Activated T-helper 9 cell treated with anti-CD3 and anti-CD28 coated beads, Interleukin-2, amount 50 U/mL, for 16 hours (primary cell): ENCODE data around the gene NUTM2D.
"Not testable (repeated sequence)": the region's sequence is repeated elsewhere in the genome, so short reads cannot be mapped to it uniquely, and the experiment has no call there.

Experiments used
- DNase-seq: peaks from one replicate; pipeline ENCODE4 v3.0.0-alpha.2; 2020; ENCODE audit warnings: low read depth

NUTM2D gene, protein sequence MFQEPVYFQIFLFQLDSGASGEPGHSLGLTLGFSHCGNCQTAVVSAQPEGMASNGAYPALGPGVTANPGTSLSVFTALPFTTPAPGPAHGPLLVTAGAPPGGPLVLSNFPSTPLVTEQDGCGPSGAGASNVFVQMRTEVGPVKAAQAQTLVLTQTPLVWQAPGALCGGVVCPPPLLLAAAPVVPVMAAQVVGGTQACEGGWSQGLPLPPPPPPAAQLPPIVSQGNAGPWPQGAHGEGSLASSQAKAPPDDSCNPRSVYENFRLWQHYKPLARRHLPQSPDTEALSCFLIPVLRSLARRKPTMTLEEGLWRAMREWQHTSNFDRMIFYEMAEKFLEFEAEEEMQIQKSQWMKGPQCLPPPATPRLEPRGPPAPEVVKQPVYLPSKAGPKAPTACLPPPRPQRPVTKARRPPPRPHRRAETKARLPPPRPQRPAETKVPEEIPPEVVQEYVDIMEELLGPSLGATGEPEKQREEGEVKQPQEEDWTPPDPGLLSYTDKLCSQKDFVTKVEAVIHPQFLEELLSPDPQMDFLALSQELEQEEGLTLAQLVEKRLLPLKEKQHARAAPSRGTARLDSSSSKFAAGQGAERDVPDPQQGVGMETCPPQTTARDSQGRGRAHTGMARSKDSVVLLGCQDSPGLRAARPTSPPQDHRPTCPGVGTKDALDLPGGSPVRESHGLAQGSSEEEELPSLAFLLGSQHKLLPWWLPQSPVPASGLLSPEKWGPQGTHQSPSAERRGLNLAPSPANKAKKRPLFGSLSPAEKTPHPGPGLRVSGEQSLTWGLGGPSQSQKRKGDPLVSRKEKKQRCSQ

DNA sequence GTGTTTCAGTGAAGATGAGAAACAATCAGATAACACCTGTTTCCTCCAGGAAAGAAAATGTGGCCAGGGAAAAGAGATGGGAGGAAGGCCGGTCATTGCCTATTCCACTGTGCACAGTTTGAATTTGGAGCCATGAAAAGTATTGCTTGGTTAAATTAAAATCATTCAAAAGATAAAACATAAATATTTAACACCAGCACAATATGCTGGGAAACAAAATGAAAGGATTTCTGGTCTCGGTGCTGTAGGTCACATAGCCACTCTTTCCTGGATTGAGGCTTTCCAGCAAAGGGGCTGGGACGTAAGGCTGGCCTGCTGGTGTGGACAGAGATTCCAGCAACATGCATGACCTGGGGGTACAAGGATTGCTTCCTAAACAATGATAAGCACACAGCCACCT is at the start of gene NUTM2D:
Gene NUTM2D (plus strand): TSS at position 301 of the 400 bp plus-strand sequence. CDS start 522 bp downstream, outside the sequence.
- not testable (repeated sequence) for DNase-seq

DNA sequence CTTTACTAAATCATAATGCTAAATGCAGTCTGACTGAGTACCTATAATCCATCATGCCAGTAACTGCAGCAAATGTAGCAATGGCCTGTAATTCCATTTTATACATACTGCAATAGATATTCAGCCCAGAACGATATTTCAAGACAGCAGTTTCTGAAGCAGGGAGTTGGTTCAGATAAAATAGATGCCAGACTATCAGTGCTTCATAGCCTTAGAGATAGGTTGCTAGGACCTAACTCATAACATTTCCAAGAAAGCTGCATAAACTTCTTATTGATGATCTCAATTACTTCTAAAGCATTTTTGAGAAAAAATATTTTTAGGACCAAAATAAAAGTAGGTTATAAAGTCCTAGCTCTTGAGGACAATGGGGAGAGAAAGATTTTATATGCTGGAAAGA is 48.8 kb upstream of the NUTM2D start:
- not testable (repeated sequence) for DNase-seq

DNA sequence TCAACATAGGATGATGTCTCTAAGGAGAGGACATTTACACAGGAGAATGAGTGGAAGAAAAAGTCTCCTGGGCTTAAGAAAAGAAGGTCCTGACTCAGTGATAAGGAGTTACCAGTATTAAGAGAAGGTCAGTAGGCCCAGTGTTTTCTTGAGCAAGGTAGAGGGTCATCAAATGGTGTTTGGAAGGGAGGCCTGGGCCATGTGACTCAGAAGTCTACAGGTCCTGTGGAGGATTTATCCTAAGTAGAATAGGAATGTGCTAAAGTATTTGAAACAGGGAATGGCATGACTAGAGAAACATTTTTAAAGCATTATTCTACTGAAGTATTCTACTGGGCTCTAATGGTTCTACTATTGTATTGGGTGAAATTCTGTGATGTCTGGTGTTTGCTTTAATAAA is 47.9 kb upstream of the NUTM2D start:
- not testable (repeated sequence) for DNase-seq

DNA sequence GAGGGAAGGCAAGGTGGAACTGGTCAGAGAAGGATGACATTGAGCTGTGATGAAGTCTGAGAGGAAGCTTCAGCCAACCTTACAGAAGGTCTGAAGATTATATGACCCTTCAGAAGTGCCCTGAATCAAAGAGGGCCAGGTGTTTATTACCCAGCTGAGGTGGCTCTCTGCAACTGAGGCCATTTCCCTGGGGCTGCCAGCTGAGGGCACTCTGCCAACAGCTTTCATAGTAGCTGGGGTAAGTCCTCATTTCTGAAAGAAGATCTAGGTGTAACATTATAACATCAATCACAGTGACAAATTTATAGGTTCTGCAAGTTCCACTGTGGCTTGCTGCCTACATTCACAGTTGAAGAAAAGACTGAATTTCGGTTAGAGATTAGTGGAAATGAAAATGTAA is 46.0 kb upstream of the NUTM2D start:
- not testable (repeated sequence) for DNase-seq

DNA sequence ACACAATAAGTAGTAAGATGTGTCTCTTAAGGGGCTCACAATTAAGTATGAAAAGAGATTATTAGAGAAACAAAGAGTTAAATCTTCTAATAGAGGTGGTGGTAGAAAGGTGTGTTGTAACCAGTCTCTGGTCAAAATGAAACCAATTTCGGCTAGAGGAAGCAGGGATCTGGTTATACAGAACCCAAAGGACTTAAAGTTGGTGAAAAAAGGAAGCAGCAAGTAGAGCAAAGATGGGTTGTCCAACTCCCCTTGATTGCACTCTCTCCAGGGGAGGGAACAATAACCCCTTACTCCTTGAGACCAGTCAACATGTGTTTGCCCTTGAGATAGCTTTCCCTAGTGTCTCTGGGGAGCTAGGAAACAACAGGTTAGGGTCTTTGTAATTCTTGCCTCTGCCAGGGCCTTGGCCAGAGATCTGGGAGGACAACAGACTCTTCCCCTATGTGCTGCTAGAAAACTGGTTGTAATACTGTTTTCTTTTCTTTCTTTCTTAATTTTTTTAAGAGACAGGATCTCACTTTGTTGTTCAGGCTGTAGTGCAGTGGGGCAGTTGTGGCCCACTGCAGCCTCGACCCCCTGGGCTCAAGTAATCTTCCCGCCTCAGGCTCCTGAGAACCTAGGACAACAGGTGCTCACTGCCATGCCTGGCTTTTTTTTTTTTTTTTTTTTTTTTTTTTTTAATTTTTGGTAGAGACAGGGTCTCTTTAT is 43.7 kb upstream of the NUTM2D start:
- DNase-seq = not testable (repeated sequence)

DNA sequence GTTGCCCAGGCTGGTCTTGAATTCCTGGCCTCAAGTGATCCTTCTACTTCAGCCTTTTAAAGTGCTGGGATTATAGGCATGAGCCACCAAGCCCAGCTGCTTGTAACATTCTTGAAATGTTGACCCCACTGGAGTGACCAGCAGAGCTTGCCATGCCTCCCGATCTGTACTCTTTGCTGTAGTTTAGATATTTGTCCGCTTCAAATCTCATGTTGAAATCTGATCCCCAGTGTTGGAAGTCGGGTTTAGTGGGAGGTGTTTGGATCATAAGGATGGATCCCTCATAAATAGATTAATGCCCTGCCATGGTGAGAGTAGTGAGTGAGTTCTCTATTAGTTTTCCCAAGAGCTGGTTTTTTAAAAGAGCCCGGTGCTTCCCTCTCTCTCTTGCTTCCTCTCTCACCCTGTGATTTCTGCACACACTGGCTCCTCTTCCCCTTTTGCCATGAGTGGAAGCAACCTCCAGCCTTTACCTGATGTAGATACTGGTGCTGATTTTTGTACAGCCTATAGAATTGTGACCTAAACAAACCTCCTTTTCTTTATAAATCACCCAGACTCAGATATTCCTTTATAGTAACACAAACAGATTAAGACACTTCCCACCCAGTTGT is 43.1 kb upstream of the NUTM2D start:
- DNase-seq = not testable (repeated sequence)

DNA sequence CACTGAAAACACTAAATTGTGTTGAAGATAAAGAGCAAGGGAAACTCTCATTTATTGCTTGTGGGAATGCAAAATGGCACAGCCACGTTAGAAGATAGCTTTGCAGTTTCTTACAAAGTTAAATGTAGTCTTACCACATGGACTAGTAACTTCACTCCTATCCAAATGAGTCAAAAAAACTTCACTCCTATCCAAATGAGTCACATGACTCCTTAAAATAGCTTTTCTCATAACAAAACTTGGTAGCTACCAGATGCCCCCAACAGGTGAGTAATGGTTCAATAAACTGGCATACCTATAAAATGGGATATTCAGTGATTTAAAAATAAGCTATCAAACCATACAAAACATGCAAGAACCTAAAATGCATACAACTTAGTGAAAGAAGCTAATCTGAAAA is 36.0 kb upstream of the NUTM2D start:
- not testable (repeated sequence) for DNase-seq

DNA sequence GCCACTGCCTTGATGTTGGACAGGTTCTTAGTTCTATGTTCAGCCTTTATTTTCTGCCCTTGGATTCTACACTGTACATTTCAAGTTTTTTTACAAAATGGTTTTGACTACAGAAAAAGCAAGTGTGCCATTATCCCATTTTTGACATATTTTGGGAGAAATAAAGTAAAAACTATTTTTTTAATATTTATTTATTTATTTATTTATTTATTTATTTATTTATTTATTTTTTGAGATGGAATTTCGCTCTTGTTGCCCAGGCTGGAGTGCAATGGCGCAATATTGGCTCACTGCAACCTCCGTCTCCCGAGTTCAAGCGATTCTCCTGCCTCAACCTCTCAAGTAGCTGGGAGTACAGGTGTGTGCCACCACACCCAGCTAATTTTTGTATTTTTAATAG is 33.0 kb upstream of the NUTM2D start:
- not testable (repeated sequence) for DNase-seq

DNA sequence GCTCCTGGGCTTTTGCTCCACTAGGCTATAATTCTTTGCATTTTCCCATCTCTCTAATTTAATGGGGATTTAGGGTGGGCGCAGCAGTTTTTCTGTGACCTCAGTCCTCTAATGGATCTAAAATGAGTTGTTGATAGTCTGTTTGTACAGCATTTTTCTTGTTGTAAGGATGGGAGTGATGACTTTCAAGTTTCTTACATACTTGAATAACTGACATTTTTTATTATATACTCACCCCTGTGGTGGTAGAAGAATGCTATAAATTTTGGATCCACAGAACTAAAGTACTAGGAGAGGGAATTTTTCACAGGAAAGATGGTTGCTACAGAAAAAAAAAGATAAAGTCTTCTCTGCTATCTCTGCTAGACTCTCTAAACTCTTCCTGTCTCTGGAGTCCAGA is 29.6 kb upstream of the NUTM2D start:
- DNase-seq = not testable (repeated sequence)

DNA sequence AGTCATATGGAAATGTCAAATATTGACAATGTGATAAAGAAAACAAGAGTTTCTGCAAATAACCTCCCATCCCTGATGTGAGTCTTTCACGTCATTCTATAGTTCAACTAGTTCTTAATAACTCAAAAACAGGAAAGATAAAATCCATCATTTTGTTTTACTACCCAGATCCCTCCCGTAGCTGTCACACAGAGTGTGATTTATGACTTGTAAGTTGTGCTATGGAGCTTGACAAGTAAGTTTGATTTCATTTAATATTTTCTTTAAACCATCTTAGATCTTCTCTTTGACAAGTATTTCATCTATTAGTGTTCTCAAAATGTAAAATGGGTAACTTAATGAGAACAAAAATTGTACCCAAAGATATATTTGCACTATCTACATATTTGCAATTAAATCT is 28.4 kb upstream of the NUTM2D start:
- not testable (repeated sequence) for DNase-seq

DNA sequence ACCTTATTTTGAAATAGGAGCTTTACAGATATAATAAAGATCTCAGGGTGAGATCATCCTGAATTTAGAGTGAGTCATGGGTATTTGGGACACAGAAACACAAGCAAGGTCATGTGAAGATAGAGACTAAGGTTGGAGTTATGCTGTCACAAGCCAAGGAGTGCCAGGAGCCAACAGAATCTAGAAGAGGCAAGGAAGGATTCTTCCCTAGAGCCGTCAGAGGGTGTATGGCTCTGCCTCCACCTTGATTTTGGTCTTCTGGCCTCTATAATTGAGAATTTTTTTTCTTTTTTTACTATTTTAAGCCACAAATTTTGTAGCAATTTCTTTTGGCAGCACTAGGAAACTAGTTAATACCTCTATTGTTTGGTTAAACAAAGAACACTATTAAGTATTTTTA is 24.9 kb upstream of the NUTM2D start:
- not testable (repeated sequence) for DNase-seq

DNA sequence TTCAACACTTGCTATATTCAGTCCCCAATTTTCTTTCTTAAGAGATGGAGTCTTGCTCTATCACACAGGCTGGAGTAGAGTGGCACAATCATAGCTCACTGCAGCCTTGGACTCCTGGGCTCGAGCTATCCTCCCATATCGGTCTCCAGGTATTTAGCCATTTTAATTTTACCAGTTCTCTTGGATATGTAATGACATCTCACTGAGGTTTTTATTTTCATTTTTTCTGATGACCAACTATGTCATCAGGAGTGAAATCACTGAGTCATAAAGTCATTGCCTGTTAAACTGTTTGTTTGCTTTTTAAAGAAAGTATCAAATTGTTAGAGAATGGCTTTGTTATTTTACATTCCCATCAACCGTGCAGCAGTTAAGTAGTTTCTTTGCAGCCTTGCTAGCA is 17.1 kb upstream of the NUTM2D start:
- DNase-seq = not testable (repeated sequence)

DNA sequence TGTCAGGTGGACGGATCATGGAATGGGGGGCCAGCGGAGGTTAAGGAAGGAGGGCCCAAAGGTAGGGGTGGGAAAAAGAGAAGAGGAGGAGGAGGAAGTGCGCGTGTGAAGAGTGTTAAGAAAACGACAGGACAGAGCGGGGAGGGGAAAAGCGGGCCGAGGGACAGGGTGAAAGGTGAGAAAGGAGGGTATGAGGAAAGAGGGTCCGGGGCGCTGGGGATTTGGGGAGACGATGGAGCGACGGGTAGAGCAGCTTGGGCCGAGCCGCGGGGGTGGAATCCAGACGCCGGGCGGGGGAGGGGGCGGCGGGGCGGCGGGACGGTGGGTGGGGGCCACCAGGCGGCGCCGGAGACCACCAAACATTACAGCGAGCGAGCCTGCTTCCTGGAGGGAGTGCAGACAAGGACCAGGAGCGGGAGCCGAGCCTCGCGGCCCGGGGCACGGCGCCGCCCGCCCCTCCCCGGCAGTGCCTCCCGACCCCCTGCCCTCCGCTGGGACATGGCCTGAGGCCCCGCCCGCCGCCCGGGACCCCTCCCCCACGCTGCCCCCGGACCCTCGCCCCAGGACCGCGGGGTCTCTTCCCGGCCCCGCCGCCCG is 15.9 kb upstream of the NUTM2D start:
- DNase-seq = not testable (repeated sequence)

DNA sequence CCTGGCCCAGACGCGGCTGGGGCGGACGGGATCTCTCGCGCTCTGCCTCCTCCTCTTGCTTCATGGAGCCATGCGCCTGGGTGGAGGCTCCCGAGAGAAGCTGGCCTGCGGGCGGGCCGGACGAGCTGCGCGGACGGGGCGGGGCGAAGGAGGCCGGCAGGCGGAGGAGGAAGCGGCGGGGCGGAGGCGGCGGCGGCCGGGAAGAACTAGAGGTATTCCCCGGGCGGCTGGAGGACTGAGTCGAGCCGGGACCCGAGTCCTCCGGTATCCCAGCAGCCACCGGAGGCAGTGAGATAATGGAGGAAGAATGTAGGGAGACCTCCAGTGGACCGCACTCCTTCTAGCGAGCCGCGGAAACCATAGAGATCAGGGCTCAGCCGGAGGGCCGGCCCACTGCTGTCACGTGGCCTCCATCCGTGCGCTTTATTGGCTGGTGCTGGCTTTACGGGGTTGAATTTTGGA is 15.3 kb upstream of the NUTM2D start:
- peak; percentile 73 for DNase-seq

DNA sequence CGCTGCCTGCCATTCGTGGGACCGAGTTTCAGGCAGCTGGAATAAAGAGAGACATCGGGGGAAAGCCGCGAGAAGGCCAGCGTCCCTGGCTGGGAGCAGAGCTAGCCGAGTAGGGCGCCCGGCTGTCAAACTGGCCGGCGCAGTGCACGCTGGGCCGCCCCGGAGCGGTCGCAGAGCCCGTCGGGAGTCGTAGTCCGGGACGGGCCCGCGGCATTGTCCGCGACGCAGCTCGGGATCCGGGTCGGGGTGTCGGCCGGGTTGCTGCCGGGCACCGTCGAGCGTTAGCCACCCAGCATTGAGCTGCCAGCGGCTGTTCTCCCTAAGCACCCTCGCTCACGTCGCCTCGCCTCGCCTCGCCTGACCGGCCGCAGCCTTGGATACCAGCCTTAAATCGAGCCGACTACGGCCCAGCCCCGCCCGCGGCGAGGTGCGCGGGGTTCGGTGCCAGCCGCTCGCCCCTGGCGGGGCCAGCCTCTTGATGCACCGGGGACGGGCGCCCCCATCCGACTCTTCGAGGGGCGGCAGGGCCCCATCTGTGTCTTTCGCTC is 14.8 kb upstream of the NUTM2D start:
- DNase-seq = peak; percentile 77

DNA sequence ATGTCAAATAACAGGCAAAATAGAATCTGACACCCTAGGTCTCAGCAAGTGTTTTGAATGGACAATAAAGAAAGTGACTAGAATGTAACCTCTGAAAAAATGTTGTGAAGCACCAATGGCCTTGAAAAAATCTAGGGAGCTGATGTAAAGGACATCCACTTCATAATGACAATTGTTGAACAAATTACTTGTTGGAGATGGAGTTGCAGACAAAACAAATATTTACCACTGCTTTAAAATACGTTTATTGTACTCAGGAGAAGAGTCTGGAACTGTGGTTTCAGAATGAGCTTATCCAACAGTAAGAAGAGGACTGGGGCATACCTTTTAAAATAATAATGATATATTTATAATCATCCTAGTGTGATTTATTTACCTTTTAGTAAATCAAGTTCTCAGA is 11.8 kb upstream of the NUTM2D start:
- DNase-seq = not testable (repeated sequence)

DNA sequence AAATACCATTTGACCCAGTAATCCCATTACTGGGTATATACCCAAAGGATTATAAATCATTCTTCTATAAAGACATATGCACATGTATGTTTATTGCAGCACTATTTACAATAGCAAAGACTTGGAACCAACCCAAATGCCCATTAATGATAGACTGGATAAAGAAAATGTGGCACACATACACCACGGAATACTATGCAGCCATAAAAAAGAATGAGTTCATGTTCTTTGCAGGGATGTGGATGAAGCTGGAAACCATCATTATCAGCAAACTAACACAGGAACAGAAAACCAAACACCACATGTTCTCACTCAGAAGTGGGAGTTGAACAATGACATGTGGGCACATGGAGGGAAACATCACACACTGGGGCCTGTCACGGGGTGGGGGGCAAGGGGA is 7.4 kb upstream of the NUTM2D start:
- DNase-seq = not testable (repeated sequence)

DNA sequence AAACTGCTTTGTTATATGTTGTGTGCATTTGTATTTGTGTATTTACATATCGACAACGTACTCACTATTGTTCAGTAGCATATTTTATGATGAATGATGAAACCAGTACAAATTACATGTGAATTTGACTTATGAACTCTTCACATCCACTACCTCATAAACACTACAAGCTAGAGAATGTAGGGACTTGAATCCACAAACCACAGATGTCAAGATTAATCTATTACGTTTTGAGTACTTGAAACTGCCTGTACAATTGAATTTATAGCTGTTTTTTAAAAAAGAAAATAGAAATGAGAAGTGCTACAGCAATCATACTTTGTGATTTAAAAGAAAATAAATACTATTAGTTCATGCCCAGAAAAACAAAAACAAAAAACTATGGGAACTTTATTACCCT is 4.7 kb upstream of the NUTM2D start:
- not testable (repeated sequence) for DNase-seq

DNA sequence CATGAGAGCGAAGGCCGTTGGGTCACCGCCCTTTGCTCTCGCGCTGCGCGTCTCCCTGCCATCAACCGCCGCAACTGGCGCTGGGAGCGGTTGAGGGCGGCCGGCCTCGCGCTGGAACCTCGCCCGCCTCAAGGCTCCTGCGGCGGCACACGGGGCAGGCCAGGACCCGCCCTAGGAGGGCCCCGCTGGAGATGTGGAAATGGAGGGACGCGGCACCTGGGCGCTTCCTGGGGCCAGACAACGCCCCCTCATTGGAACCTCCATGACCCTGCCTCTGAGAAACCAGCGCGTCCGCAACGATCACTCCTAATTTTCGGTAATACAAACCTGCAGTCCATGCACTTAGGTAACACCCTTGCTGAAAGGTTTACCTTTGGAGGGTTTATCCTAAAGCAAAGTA is 2.4 kb upstream of the NUTM2D start:
- DNase-seq = not testable (repeated sequence)

DNA sequence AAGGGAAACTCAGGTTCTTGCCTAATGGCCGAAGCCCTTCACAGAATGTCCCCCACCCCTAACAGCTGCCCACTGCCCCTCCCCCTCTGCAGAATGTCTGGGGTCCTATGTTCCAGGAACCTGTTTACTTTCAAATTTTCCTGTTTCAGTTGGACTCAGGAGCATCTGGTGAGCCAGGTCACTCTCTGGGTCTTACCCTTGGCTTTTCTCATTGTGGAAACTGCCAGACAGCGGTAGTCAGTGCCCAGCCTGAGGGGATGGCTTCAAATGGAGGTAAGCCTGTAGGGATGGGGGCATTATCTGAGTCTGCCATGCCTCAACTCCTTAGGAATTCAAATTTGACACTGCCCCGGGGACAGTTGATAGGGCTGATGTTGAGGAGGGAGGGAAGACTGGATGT is 615 bp downstream of the NUTM2D start:
- not testable (repeated sequence) for DNase-seq

DNA sequence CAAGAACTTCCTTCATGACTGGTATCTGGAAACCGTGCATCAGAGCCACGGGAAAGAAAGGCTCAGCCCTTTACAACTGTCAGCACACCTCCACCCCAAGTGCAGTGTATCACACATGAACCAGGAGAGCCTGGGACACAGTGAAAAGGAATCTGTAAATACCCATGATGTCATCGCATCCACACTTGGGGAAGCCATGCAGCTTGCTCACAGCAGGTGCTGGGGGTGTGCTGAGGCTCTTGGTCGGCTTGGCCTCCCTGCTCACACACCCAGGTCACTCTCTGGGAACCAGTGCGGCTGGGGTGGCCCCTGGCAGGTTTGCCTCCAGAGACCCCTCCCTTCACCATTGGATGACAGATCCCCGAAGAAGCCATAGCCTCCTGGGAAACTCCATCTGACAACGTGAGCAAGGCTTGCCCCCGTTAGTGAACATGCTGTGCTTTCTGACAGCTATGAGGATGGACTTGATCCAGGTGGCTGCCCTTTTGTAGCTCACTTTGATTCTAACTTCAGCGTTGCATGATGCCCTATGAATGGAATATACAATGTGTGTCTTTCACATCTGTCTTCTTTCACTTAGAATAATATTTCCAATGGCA is 12.1 kb downstream of the NUTM2D start:
- not testable (repeated sequence) for DNase-seq
